CD4-positive, alpha-beta T cell (primary cell): ENCODE results near the gene ADAMTS8. TPM values are rescaled to one million over a fixed set of nuclear protein-coding genes. Genes with fewer than 3 reads are reported as not detected.

Experiments
- ATAC-seq: fragments of 200-7000 bp; cut with Tn5 transposase; one replicate; pipeline ENCODE4 v1.10.0; 2022; ENCODE audit warnings: mild to moderate bottlenecking; ENCODE audit not compliant: poor library complexity
- CTCF ChIA-PET: fragments of 350-600 bp; sonication (Branson Sonifier 250); formaldehyde crosslinking; loops from one replicate; lab custom pipeline; 2021; ENCODE audit warnings: antibody characterized with exemption, inconsistent platforms; lab: Charles Lee
- POLR2A ChIA-PET: fragments of 350-600 bp; sonication (Branson Sonifier 250); formaldehyde crosslinking; loops from one replicate; lab custom pipeline; 2021; ENCODE audit warnings: antibody characterized with exemption, inconsistent platforms; lab: Charles Lee
- DNase-seq, 14 experiments: peaks; one replicate each; pipeline ENCODE4 v3.0.0-alpha.2; 2013 to 2020; ENCODE audit warnings: mixed read lengths in 2 of 14
- H3K27ac ChIP-seq, 2 donors: one replicate each; pipeline versions ENCODE4 v1.5.1 to v1.7.0; 2013; ENCODE audit warnings: low read length in 2 of 2, low read depth in 1 of 2, mild to moderate bottlenecking in 1 of 2
- H3K27me3 ChIP-seq, 2 experiments: 1 replicate in 1 of 2; 2 replicates in 1 of 2; pipeline versions ENCODE4 v1.6.1 to v1.7.0; 2013; ENCODE audit warnings: low read length in 2 of 2, control low read depth in 1 of 2, mild to moderate bottlenecking in 1 of 2, moderate library complexity in 1 of 2; ENCODE audit not compliant: insufficient read depth in 2 of 2, control insufficient read depth in 1 of 2
- H3K36me3 ChIP-seq: one replicate; pipeline ENCODE4 v1.6.1; 2013; ENCODE audit warnings: low read length, control low read depth; ENCODE audit not compliant: insufficient read depth
- H3K4me1 ChIP-seq: one replicate; pipeline ENCODE4 v1.6.1; 2013; ENCODE audit warnings: low read length, control low read depth; ENCODE audit not compliant: insufficient read depth
- H3K4me3 ChIP-seq: one replicate; pipeline ENCODE4 v1.5.1; 2013; ENCODE audit warnings: mild to moderate bottlenecking, low read length, moderate library complexity
- H3K9me3 ChIP-seq, 2 experiments: 1 replicate in 1 of 2; 2 replicates in 1 of 2; pipeline versions ENCODE4 v1.6.1 to v1.7.0; 2013; ENCODE audit warnings: low read length in 2 of 2, mild to moderate bottlenecking in 2 of 2, control low read depth in 1 of 2, moderate library complexity in 1 of 2; ENCODE audit not compliant: control insufficient read depth in 1 of 2, insufficient read depth in 1 of 2
- H3K27ac Mint-ChIP-seq: one replicate; pipeline ENCODE4 v1.8.0; 2020; ENCODE audit warnings: mixed read lengths
- H3K27me3 Mint-ChIP-seq: one replicate; pipeline ENCODE4 v1.8.0; 2021; ENCODE audit warnings: mixed read lengths
- H3K36me3 Mint-ChIP-seq: one replicate; pipeline ENCODE4 v1.8.0; 2021; ENCODE audit warnings: low read depth, mixed read lengths
- H3K4me1 Mint-ChIP-seq: one replicate; pipeline ENCODE4 v1.8.0; 2021; ENCODE audit warnings: low read depth, mixed read lengths
- H3K4me3 Mint-ChIP-seq: one replicate; pipeline ENCODE4 v1.8.0; 2020; ENCODE audit warnings: mild to moderate bottlenecking, mixed read lengths
- H3K9me3 Mint-ChIP-seq: one replicate; pipeline ENCODE4 v1.8.0; 2020; ENCODE audit warnings: mixed read lengths
- intact Hi-C, 2 experiments: fragments of 100-400 bp; cut with DNase I in 1 of 2; cut with micrococcal nuclease in 1 of 2; formaldehyde crosslinking; loops; one replicate each; pipeline versions ENCODE4 v1.15.1 to v1.9.0; 2023 to 2025; cut with DNase I, micrococcal nuclease
- total RNA-seq, 174 experiments: library from RNA in 2 of 174; stranded (reverse) in 2 of 174; gene quantifications; one replicate each; pipeline ENCODE4 v1.2.3 and lab custom pipeline; 2021 to 2026
- TF ChIP-seq, protein P1 (sequence below): fragments of 200-600 bp; IDR thresholded peaks from one replicate; pipeline ENCODE4 v1.8.0; 2022; ENCODE audit warnings: antibody characterized with exemption, mild to moderate bottlenecking

The ADAMTS8 gene
- total RNA-seq, 2 experiments from 2014 or later: not detected

DNA sequence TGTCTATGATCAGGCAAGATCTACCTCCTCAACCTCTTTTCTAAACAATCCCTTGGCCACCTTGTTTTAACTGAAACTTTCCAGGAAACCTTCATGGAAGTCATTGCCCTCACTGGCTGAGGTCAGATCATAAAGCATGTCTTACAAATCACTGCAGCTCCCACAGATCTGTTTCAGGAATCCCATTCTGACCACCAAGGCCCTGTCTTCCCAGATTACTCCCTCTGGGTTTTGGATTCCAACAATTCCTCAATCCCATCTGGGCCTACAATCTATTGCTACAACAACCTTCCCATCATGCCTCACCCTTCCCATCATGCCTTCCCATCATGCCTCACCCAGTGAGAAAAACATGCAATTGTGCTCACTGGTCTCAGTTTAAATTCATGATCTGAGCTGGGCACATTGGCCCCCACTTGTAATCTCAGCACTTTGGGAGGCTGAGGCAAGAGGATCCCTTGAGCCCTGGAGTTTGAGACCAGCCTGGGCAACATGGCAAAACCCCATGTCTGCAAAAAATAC is 35.9 kb upstream of the ADAMTS8 start:
- Histone ChIP-seq H3K9me3 (no peaks in the 10 kb centered on the region), H3K4me3 (no peak overlapping the region), H3K27me3 (no peaks in the 10 kb centered on the region), H3K27ac (no peak overlapping the region), H3K36me3 (no peaks in the 10 kb centered on the region), H3K4me1 (no peaks in the 10 kb centered on the region)
- Mint-ChIP-seq H3K36me3 (no peaks in the 10 kb centered on the region), H3K27ac (no peak overlapping the region), H3K27me3 (peaks cover 6% of the 10 kb centered on the region), H3K9me3 (no peaks in the 10 kb centered on the region), H3K4me3 (no peak overlapping the region), H3K4me1 (no peaks in the 10 kb centered on the region)
- TF ChIP-seq, protein P1, sequence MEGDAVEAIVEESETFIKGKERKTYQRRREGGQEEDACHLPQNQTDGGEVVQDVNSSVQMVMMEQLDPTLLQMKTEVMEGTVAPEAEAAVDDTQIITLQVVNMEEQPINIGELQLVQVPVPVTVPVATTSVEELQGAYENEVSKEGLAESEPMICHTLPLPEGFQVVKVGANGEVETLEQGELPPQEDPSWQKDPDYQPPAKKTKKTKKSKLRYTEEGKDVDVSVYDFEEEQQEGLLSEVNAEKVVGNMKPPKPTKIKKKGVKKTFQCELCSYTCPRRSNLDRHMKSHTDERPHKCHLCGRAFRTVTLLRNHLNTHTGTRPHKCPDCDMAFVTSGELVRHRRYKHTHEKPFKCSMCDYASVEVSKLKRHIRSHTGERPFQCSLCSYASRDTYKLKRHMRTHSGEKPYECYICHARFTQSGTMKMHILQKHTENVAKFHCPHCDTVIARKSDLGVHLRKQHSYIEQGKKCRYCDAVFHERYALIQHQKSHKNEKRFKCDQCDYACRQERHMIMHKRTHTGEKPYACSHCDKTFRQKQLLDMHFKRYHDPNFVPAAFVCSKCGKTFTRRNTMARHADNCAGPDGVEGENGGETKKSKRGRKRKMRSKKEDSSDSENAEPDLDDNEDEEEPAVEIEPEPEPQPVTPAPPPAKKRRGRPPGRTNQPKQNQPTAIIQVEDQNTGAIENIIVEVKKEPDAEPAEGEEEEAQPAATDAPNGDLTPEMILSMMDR: no peak
- ChIA-PET POLR2A (no interaction called here), CTCF (no interaction called here)
- ATAC-seq: no peak
- intact Hi-C loops: no loop called here
- DNase-seq: no peak

DNA sequence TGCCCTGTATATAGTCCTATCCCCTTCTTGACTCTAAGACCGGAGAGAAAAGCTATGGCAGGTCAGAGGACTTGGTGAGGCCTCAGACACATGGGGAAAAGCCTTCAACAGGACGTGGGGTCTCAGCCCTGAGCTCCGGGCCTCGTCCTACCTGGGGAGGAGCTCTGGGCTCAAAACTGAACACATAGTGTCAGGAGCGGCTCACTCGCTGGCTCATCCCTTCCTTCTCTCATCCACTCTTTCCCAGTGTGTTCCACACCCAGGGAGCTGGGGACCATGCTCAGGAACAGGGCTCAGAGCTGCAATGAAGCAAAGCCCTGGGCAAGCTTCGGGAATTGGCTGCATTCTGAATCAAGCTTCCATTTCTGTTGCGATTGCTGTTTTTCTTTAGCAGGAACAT is 34.5 kb upstream of the ADAMTS8 start:
- POLR2A ChIA-PET: no interaction called here
- Mint-ChIP-seq H3K4me1 (no peaks in the 10 kb centered on the region), H3K36me3 (no peaks in the 10 kb centered on the region), H3K27me3 (peaks cover 14% of the 10 kb centered on the region), H3K27ac (no peak overlapping the region), H3K9me3 (no peaks in the 10 kb centered on the region), H3K4me3 (no peak overlapping the region)
- Histone ChIP-seq H3K36me3 (no peaks in the 10 kb centered on the region), H3K9me3 (no peaks in the 10 kb centered on the region), H3K4me3 (no peak overlapping the region), H3K4me1 (no peaks in the 10 kb centered on the region), H3K27me3 (no peaks in the 10 kb centered on the region), H3K27ac (no peak overlapping the region)
- DNase-seq (no peak), ATAC-seq (no peak)
- intact Hi-C loops: no loop called here
- CTCF ChIA-PET: interaction anchor here (0.5 kb wide), 1 partner anchor 10 kb away, joined by 5 read pairs; no protein-coding TSS in a partner anchor
- TF ChIP-seq, protein P1: no peak

DNA sequence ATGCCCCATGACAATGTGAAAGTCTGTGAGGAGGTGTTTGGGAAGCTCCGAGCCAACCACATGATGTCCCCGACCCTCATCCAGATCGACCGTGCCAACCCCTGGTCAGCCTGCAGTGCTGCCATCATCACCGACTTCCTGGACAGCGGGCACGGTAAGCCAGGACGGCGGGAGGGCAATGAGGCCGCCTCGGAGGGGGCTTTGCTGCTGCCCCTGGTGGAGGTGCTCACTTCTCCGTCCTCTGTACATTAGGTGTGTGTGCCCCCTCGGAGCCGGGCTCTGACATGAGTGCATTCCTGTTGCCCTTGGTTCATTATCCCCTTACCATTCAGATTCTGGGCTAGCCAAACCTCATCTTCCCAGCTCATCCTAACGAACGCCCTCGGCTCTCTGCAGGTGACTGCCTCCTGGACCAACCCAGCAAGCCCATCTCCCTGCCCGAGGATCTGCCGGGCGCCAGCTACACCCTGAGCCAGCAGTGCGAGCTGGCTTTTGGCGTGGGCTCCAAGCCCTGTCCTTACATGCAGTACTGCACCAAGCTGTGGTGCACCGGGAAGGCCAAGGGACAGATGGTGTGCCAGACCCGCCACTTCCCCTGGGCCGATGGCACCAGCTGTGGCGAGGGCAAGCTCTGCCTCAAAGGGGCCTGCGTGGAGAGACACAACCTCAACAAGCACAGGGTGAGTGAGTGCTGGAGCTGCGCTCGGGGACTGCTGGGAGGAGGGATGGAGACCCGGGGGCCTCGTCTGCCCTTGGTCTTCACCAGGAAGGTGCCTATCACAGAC is 33.9 kb upstream of the ADAMTS8 start:
- Mint-ChIP-seq H3K4me1 (no peaks in the 10 kb centered on the region), H3K27ac (no peak overlapping the region), H3K36me3 (no peaks in the 10 kb centered on the region), H3K4me3 (no peak overlapping the region), H3K27me3 (peaks cover 14% of the 10 kb centered on the region), H3K9me3 (no peaks in the 10 kb centered on the region)
- ATAC-seq (no peak), DNase-seq (no peak)
- Histone ChIP-seq H3K36me3 (no peaks in the 10 kb centered on the region), H3K4me3 (no peak overlapping the region), H3K27me3 (no peaks in the 10 kb centered on the region), H3K9me3 (no peaks in the 10 kb centered on the region), H3K27ac (no peak overlapping the region), H3K4me1 (no peaks in the 10 kb centered on the region)
- intact Hi-C loops: no loop called here
- TF ChIP-seq, protein P1: no peak
- POLR2A ChIA-PET: no interaction called here
- CTCF ChIA-PET: interaction anchor here (0.5 kb wide), 1 partner anchor 9 kb away, joined by 5 read pairs; no protein-coding TSS in a partner anchor
